Fibroblast of villous mesenchyme (primary cell): ENCODE measurements around the gene CEACAM21. TPM values are rescaled to one million over a fixed set of nuclear protein-coding genes. Genes with fewer than 3 reads are reported as not detected.

Source experiments
- DNase-seq: peaks from one replicate; pipeline ENCODE4 v3.0.0-alpha.2; 2010; ENCODE audit warnings: low read depth
- H3K4me3 ChIP-seq: 2 replicates; pipeline ENCODE4 v1.5.1; 2011; ENCODE audit warnings: low read depth, mild to moderate bottlenecking, low read length
- CTCF ChIP-seq: IDR thresholded peaks from 2 replicates; pipeline ENCODE4 v1.5.1; 2012; ENCODE audit warnings: low read depth, mild to moderate bottlenecking, low read length; ENCODE audit not compliant: insufficient read depth
- total RNA-seq: library from RNA; depleted of rRNA; stranded (reverse); fragments of >200 nt; gene quantifications from 2 replicates; pipeline ENCODE4 v1.2.3, GENCODE V29; 2012

Gene CEACAM21
- total RNA-seq, 1 donor, result not detected

- DNase-seq, result peak; percentile 30
- H3K4me3 ChIP-seq, result no peak overlapping the region
- TF ChIP-seq CTCF, result peak; percentile 64
Observed at GRCh38 chr19:41541990-41542584, 33.9 kb upstream of the CEACAM21 start.

- DNase-seq, result no peak
- no peak overlapping the region for H3K4me3 ChIP-seq
- TF ChIP-seq CTCF, result no peak
Observed at GRCh38 chr19:41542622-41543021, 33.3 kb upstream of the CEACAM21 start.

GRCh38 chr19:41543582-41543981 is 32.4 kb upstream of the CEACAM21 start:
- DNase-seq, result no peak
- H3K4me3 ChIP-seq, result no peak overlapping the region
- no peak for TF ChIP-seq CTCF

GRCh38 chr19:41545547-41545946 is 30.4 kb upstream of the CEACAM21 start:
- no peak overlapping the region for H3K4me3 ChIP-seq
- TF ChIP-seq CTCF, result no peak
- DNase-seq, result no peak

GRCh38 chr19:41546386-41546789 is 29.6 kb upstream of the CEACAM21 start:
- DNase-seq, result no peak
- H3K4me3 ChIP-seq, result no peak overlapping the region
- TF ChIP-seq CTCF, result no peak

- DNase-seq, result no peak
- TF ChIP-seq CTCF, result no peak
- H3K4me3 ChIP-seq, result no peak overlapping the region
Observed at GRCh38 chr19:41546961-41547360, 29.0 kb upstream of the CEACAM21 start.

GRCh38 chr19:41547569-41547968 is 28.4 kb upstream of the CEACAM21 start:
- no peak overlapping the region for H3K4me3 ChIP-seq
- no peak for TF ChIP-seq CTCF
- DNase-seq, result no peak
